Measurements from ENCODE around the gene PRKAR1B. TPM values are rescaled to one million over a fixed set of nuclear protein-coding genes. Genes with fewer than 3 reads are reported as not detected.

Gene PRKAR1B
- total RNA-seq, 2 experiments from 2014 or later: 48.7 to 49.9 TPM

- TF ChIP-seq CTCF (IDR thresholded peaks at IDR 0.05): no peak
- Mint-ChIP-seq H3K4me1 (ENCODE audit: low read depth) (no peaks in the 10 kb centered on the region), H3K27ac (no peak overlapping the region), H3K36me3 (ENCODE audit: low read depth) (peaks cover 15% of the 10 kb centered on the region), H3K27me3 (no peaks in the 10 kb centered on the region), H3K9me3 (no peaks in the 10 kb centered on the region), H3K4me3 (no peak overlapping the region)
- no peak for DNase-seq
- ChIA-PET POLR2A (no interaction called here), CTCF (no interaction called here)
- intact Hi-C loops (cut with micrococcal nuclease): no loop called here
- ATAC-seq: no peak
These were observed 176.0 kb downstream of the PRKAR1B start for GRCh38 chr7:550881-551614.

DNA sequence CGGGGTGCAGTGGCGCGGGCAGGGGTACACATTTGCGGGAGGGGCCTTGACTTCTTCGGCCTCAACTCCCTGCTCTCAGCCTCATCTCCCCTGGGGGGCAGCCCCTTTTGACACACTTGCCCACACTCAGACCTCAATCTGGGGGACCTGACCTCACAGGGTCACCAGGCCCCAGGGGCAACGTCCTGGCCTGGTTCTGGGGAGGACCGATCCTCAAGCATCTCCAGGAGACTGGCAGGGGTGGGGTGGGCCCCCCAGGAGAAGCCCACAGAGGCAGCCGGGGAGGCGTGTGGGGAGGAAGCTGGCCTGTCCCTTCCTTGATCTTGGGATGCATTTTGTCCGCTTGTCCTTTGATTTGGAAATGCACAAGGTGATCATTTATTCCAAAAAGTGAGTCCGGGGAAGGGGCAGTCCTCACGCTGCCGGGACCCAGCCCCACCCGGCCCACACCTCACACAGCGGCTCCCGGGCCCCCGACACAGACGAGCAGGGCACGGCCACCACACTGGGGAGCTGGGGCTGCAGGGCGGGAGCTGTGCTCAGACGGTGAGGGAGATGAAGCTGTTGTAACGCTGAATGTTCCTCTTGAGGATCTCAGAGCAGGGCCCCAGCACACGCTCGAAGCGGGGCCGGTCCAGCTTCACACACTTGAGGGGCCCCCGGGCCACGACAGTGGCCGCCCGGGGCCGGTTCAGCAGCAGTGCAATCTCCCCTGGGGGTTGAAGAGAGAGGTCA is 177.0 kb downstream of the PRKAR1B start:
- Mint-ChIP-seq H3K36me3 (ENCODE audit: low read depth) (peaks cover 17% of the 10 kb centered on the region), H3K9me3 (peaks cover 4% of the 10 kb centered on the region), H3K27me3 (no peaks in the 10 kb centered on the region), H3K4me1 (ENCODE audit: low read depth) (no peaks in the 10 kb centered on the region), H3K4me3 (no peak overlapping the region), H3K27ac (no peak overlapping the region)
- DNase-seq (no peak), ATAC-seq (no peak)
- CTCF ChIA-PET: no interaction called here
- intact Hi-C loops (cut with micrococcal nuclease): no loop called here
- POLR2A ChIA-PET: no interaction called here
- no peak for TF ChIP-seq CTCF (IDR thresholded peaks at IDR 0.05)

GRCh38 chr7:549066-549890 is 177.8 kb downstream of the PRKAR1B start:
- no peak for TF ChIP-seq CTCF (IDR thresholded peaks at IDR 0.05)
- H3K4me3 Mint-ChIP-seq: no peak overlapping the region
- ATAC-seq: no peak
- no peak for DNase-seq
- no peak overlapping the region for H3K27ac Mint-ChIP-seq
- peaks cover 17% of the 10 kb centered on the region for H3K36me3 Mint-ChIP-seq (ENCODE audit: low read depth)
- POLR2A ChIA-PET: no interaction called here
- no peaks in the 10 kb centered on the region for H3K27me3 Mint-ChIP-seq
- peaks cover 4% of the 10 kb centered on the region for H3K9me3 Mint-ChIP-seq
- intact Hi-C loops (cut with micrococcal nuclease): no loop called here
- no peaks in the 10 kb centered on the region for H3K4me1 Mint-ChIP-seq (ENCODE audit: low read depth)
- CTCF ChIA-PET: no interaction called here

DNA sequence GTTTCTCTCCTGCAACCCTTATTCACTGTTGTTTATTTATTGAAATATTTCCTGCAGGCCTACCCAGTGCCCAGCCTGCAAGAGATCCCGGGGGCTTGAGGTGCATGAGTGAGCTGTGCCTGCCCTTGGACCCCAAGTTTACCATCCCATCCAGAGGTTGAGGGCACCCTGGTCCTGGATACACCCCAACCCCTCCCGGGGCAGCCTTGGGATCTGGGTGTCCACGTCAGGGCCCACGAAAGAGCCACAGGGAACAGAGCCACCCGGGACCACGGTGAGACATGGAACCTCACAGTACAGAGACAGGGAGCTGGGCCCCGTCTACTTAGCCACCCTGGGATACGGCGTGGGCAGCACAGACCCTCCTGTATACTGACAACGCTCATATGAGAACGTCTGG is 178.7 kb downstream of the PRKAR1B start:
- DNase-seq: no peak
- POLR2A ChIA-PET: no interaction called here
- Mint-ChIP-seq H3K9me3 (peaks cover 4% of the 10 kb centered on the region), H3K4me3 (no peak overlapping the region), H3K36me3 (ENCODE audit: low read depth) (peaks cover 17% of the 10 kb centered on the region), H3K27ac (no peak overlapping the region), H3K27me3 (no peaks in the 10 kb centered on the region), H3K4me1 (ENCODE audit: low read depth) (no peaks in the 10 kb centered on the region)
- no peak for ATAC-seq
- TF ChIP-seq CTCF (IDR thresholded peaks at IDR 0.05): no peak
- intact Hi-C loops (cut with micrococcal nuclease): no loop called here
- CTCF ChIA-PET: no interaction called here

DNA sequence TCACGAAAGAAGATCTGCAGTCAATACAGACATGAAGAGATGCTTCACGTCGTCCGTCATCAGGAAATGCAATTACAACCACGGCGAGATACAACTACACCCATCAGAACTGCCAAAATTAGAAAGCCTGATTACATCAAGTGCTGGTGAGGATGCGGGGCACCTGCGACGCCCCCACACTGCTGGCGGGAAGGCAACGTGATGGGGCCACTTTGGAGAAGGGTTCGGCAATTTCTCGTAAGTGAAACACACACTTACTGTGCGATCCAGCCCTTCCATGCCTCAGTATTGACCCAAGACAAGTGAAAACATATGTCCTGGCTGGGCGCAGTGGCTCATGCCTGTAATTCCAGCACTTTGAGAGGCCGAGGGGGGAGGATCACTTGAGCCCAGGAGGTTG is 181.6 kb downstream of the PRKAR1B start:
- no peak overlapping the region for H3K27ac Mint-ChIP-seq
- POLR2A ChIA-PET: no interaction called here
- TF ChIP-seq CTCF (IDR thresholded peaks at IDR 0.05): no peak

More for the DNA sequence above, 181.6 kb downstream of the PRKAR1B start:
- Mint-ChIP-seq H3K4me3 (no peak overlapping the region), H3K9me3 (peaks cover 4% of the 10 kb centered on the region), H3K27me3 (no peaks in the 10 kb centered on the region), H3K4me1 (ENCODE audit: low read depth) (peaks cover 5% of the 10 kb centered on the region), H3K36me3 (ENCODE audit: low read depth) (peaks cover 17% of the 10 kb centered on the region)
- intact Hi-C loops (cut with micrococcal nuclease): no loop called here
- CTCF ChIA-PET: no interaction called here
- ATAC-seq: no peak
- DNase-seq: no peak
